H9 (cell line): Measurements from ENCODE around the gene AMPD2. TPM values are rescaled to one million over a fixed set of nuclear protein-coding genes. Genes with fewer than 3 reads are reported as not detected.

ENCODE experiments used
- DNase-seq: peaks from one replicate; pipeline ENCODE4 v3.0.0-alpha.2; 2017
- H2AFZ ChIP-seq: one replicate; pipeline ENCODE4 v1.6.1; 2013; ENCODE audit warnings: mild to moderate bottlenecking, low read length, control low read depth, moderate library complexity
- H2AK5ac ChIP-seq: 2 replicates; pipeline ENCODE4 v1.6.1; 2013; ENCODE audit warnings: low read length, control low read depth, mixed read lengths; ENCODE audit not compliant: insufficient read length
- H2BK120ac ChIP-seq: one replicate; pipeline ENCODE4 v1.6.1; 2013; ENCODE audit warnings: low read depth, mild to moderate bottlenecking, low read length, control low read depth, inconsistent platforms; ENCODE audit not compliant: poor library complexity, severe bottlenecking
- H2BK12ac ChIP-seq: 2 replicates; pipeline ENCODE4 v1.6.1; 2013; ENCODE audit warnings: low read length, control low read depth, mixed read lengths, low read depth; ENCODE audit not compliant: insufficient read length
- H2BK15ac ChIP-seq: 2 replicates; pipeline ENCODE4 v1.6.1; 2013; ENCODE audit warnings: low read depth, low read length, control low read depth
- H2BK20ac ChIP-seq: one replicate; pipeline ENCODE4 v1.6.1; 2013; ENCODE audit warnings: low read depth, mild to moderate bottlenecking, low read length, control low read depth, inconsistent platforms; ENCODE audit not compliant: poor library complexity, severe bottlenecking
- H2BK5ac ChIP-seq: 2 replicates; pipeline ENCODE4 v1.6.1; 2013; ENCODE audit warnings: low read length, control low read depth, mixed read lengths; ENCODE audit not compliant: insufficient read length
- H3K14ac ChIP-seq: 2 replicates; pipeline ENCODE4 v1.6.1; 2013; ENCODE audit warnings: low read length, control low read depth; ENCODE audit not compliant: insufficient read depth
- H3K18ac ChIP-seq: 2 replicates; pipeline ENCODE4 v1.6.1; 2013; ENCODE audit warnings: low read depth, mild to moderate bottlenecking, mixed read lengths, low read length, control low read depth; ENCODE audit not compliant: insufficient read length
- H3K23ac ChIP-seq: 2 replicates; pipeline ENCODE4 v1.6.1; 2013; ENCODE audit warnings: low read length, control low read depth, mixed read lengths, low read depth; ENCODE audit not compliant: insufficient read length
- H3K23me2 ChIP-seq: 2 replicates; pipeline ENCODE4 v1.6.1; 2013; ENCODE audit warnings: low read depth, mild to moderate bottlenecking, mixed read lengths, low read length, control low read depth; ENCODE audit not compliant: insufficient read length, poor library complexity, severe bottlenecking
- H3K27ac ChIP-seq: 2 replicates; pipeline ENCODE4 v1.5.1; 2013; ENCODE audit warnings: low read length, control low read depth, mixed read lengths, low read depth; ENCODE audit not compliant: insufficient read length
- H3K27me3 ChIP-seq: 2 replicates; pipeline ENCODE4 v1.6.1; 2013; ENCODE audit warnings: low read length, control low read depth, inconsistent platforms; ENCODE audit not compliant: insufficient read depth
- H3K4ac ChIP-seq: 2 replicates; pipeline ENCODE4 v1.6.1; 2013; ENCODE audit warnings: low read depth, mild to moderate bottlenecking, control low read depth, inconsistent platforms, low read length, moderate library complexity
- H3K4me1 ChIP-seq: 2 replicates; pipeline ENCODE4 v1.6.1; 2013; ENCODE audit warnings: low read length, control low read depth, inconsistent platforms; ENCODE audit not compliant: insufficient read depth
- H3K4me2 ChIP-seq: 2 replicates; pipeline ENCODE4 v1.6.1; 2013; ENCODE audit warnings: low read length, control low read depth, mixed read lengths; ENCODE audit not compliant: insufficient read length, insufficient read depth
- H3K56ac ChIP-seq: 2 replicates; pipeline ENCODE4 v1.6.1; 2013; ENCODE audit warnings: low read depth, mild to moderate bottlenecking, mixed read lengths, low read length, control low read depth; ENCODE audit not compliant: insufficient read length
- H3K79me1 ChIP-seq: 2 replicates; pipeline ENCODE4 v1.6.1; 2013; ENCODE audit warnings: low read depth, mild to moderate bottlenecking, moderate library complexity, low read length, control low read depth, inconsistent platforms; ENCODE audit not compliant: insufficient read depth, poor library complexity, severe bottlenecking
- H3K79me2 ChIP-seq: 2 replicates; pipeline ENCODE4 v1.6.1; 2013; ENCODE audit warnings: low read length, control low read depth, inconsistent platforms; ENCODE audit not compliant: insufficient read depth
- H3K9ac ChIP-seq: 2 replicates; pipeline ENCODE4 v1.6.1; 2013; ENCODE audit warnings: low read length, control low read depth, mixed read lengths; ENCODE audit not compliant: insufficient read length; ENCODE audit errors: extremely low read depth
- H3K9me3 ChIP-seq: one replicate; pipeline ENCODE4 v1.6.1; 2013; ENCODE audit warnings: low read depth, low read length, inconsistent platforms; ENCODE audit not compliant: control insufficient read depth
- H3T11ph ChIP-seq: one replicate; pipeline ENCODE4 v1.6.1; 2013; ENCODE audit warnings: mild to moderate bottlenecking, low read length, control low read depth, inconsistent platforms
- H4K20me1 ChIP-seq: one replicate; pipeline ENCODE4 v1.6.1; 2013; ENCODE audit not compliant: control insufficient read depth, insufficient read length, insufficient read depth
- H4K5ac ChIP-seq: 2 replicates; pipeline ENCODE4 v1.6.1; 2013; ENCODE audit warnings: low read depth, mild to moderate bottlenecking, mixed read lengths, low read length, control low read depth; ENCODE audit not compliant: insufficient read length
- H4K8ac ChIP-seq: replicated peaks from 2 replicates; pipeline ENCODE4 v1.6.1; 2013; ENCODE audit warnings: low read length, control low read depth, mixed read lengths, low read depth; ENCODE audit not compliant: insufficient read length
- H4K91ac ChIP-seq: 2 replicates; pipeline ENCODE4 v1.6.1; 2013; ENCODE audit warnings: low read depth, mild to moderate bottlenecking, moderate library complexity, mixed read lengths, low read length, control low read depth; ENCODE audit not compliant: insufficient read length
- H3K27ac Mint-ChIP-seq, 3 experiments: 2 replicates in 2 of 3; 3 replicates in 1 of 3; pipeline ENCODE4 v1.8.0; 2020 to 2021; ENCODE audit warnings: mixed read lengths in 3 of 3, mild to moderate bottlenecking in 1 of 3, moderate library complexity in 1 of 3
- H3K27me3 Mint-ChIP-seq: 2 replicates; pipeline ENCODE4 v1.8.0; 2021; ENCODE audit warnings: low read depth, mild to moderate bottlenecking, moderate library complexity, mixed read lengths
- H3K36me3 Mint-ChIP-seq, 3 experiments: 2 replicates in 2 of 3; 3 replicates in 1 of 3; pipeline ENCODE4 v1.8.0; 2020 to 2021; ENCODE audit warnings: low read depth in 3 of 3, mixed read lengths in 3 of 3; ENCODE audit not compliant: insufficient read depth in 1 of 3
- H3K4me1 Mint-ChIP-seq, 2 experiments: 2 replicates each; pipeline ENCODE4 v1.8.0; 2020; ENCODE audit warnings: mixed read lengths in 2 of 2
- H3K4me3 Mint-ChIP-seq, 2 experiments: 2 replicates in 1 of 2; 3 replicates in 1 of 2; pipeline ENCODE4 v1.8.0; 2020 to 2021; ENCODE audit warnings: mild to moderate bottlenecking in 2 of 2, mixed read lengths in 2 of 2, moderate library complexity in 1 of 2
- H3K9me3 Mint-ChIP-seq, 2 experiments: 2 replicates in 1 of 2; 3 replicates in 1 of 2; pipeline ENCODE4 v1.8.0; 2020; ENCODE audit warnings: mild to moderate bottlenecking in 2 of 2, mixed read lengths in 2 of 2, moderate library complexity in 1 of 2
- WGBS: extraction: QIAGEN DNeasy Blood & Tissue Kit; methylation state at CpG from one replicate; pipeline ENCODE4 v1.1.7; 2013; ENCODE audit warnings: missing lambda C conversion rate, low lambda C conversion rate, mixed read lengths; ENCODE audit not compliant: insufficient read length; ENCODE audit errors: extremely low coverage; 5-methylcytosine and 5-hydroxymethylcytosine counted together
- total RNA-seq: library from RNA; stranded (reverse); gene quantifications from 2 replicates; pipeline ENCODE4 v1.2.1, GENCODE V29; 2021
- TF ChIP-seq, protein P1 (sequence below): fragments of 200-600 bp; sonication (generic); conservative IDR thresholded peaks from 3 replicates; pipeline ENCODE4 v1.8.0; 2021; ENCODE audit warnings: antibody characterized with exemption, mild to moderate bottlenecking

AMPD2 gene
- total RNA-seq, 1 experiment from 2014 or later = 65.1 TPM

DNA sequence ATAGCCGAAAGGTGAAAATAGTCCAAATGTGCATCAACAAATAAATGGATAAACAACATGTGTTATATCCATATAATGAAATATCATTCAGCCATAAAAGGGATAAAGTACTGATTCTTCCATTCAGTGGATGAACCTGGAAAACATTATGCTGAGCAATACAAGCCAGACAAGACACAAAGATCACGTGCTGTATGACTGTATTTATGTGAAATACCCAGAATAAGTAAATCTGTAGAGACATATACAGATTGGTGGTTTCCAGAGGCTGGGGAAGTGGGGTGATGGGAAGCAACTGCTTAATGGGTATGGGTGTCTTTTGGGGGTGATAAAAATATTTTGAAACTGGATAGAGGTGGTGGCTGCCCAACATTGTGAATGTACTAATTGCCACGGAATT is 23.0 kb downstream of the AMPD2 start:
- H3K36me3 Mint-ChIP-seq = no peaks in the 10 kb centered on the region; a peak in 1 of 7 replicates
- Histone ChIP-seq H4K91ac (no peak overlapping the region), H3K4me1 (no peaks in the 10 kb centered on the region), H3K18ac (no peak overlapping the region), H3K56ac (no peak overlapping the region), H4K5ac (no peak overlapping the region), H2BK15ac (no peak overlapping the region), H3K23me2 (no peaks in the 10 kb centered on the region), H4K20me1 (no peaks in the 10 kb centered on the region), H2BK12ac (no peak overlapping the region), H3K9ac (no peak overlapping the region), H3K79me2 (no peaks in the 10 kb centered on the region), H3K4me2 (no peak overlapping the region), H3K27ac (no peak overlapping the region), H3T11ph (no peak overlapping the region), H3K23ac (no peak overlapping the region), H3K4ac (no peak overlapping the region), H2BK20ac (no peak overlapping the region), H3K79me1 (no peaks in the 10 kb centered on the region), H3K14ac (no peak overlapping the region), H3K9me3 (no peaks in the 10 kb centered on the region), H2BK5ac (no peak overlapping the region), H3K27me3 (no peaks in the 10 kb centered on the region), H2BK120ac (no peak overlapping the region), H4K8ac (no peak overlapping the region), H2AK5ac (no peak overlapping the region), H2AFZ (no peak overlapping the region)
- WGBS = no CpG with 5 or more reads among the region's 3 CpGs
- H3K27me3 Mint-ChIP-seq = peaks cover 15% of the 10 kb centered on the region
- H3K9me3 Mint-ChIP-seq = peaks cover 5 to 11% of the 10 kb centered on the region in 2 experiments
- H3K27ac Mint-ChIP-seq = no peak overlapping the region
- DNase-seq = no peak
- H3K4me3 Mint-ChIP-seq = no peak overlapping the region
- H3K4me1 Mint-ChIP-seq = peaks cover 11 to 17% of the 10 kb centered on the region in 2 experiments
- TF ChIP-seq, protein P1, sequence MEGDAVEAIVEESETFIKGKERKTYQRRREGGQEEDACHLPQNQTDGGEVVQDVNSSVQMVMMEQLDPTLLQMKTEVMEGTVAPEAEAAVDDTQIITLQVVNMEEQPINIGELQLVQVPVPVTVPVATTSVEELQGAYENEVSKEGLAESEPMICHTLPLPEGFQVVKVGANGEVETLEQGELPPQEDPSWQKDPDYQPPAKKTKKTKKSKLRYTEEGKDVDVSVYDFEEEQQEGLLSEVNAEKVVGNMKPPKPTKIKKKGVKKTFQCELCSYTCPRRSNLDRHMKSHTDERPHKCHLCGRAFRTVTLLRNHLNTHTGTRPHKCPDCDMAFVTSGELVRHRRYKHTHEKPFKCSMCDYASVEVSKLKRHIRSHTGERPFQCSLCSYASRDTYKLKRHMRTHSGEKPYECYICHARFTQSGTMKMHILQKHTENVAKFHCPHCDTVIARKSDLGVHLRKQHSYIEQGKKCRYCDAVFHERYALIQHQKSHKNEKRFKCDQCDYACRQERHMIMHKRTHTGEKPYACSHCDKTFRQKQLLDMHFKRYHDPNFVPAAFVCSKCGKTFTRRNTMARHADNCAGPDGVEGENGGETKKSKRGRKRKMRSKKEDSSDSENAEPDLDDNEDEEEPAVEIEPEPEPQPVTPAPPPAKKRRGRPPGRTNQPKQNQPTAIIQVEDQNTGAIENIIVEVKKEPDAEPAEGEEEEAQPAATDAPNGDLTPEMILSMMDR = no peak
